ENCODE data around the gene TTC28. TPM values are rescaled to one million over a fixed set of nuclear protein-coding genes. Genes with fewer than 3 reads are reported as not detected.

Gene TTC28
- total RNA-seq, 1 donor from 2014 or later = 70.8 TPM

DNA sequence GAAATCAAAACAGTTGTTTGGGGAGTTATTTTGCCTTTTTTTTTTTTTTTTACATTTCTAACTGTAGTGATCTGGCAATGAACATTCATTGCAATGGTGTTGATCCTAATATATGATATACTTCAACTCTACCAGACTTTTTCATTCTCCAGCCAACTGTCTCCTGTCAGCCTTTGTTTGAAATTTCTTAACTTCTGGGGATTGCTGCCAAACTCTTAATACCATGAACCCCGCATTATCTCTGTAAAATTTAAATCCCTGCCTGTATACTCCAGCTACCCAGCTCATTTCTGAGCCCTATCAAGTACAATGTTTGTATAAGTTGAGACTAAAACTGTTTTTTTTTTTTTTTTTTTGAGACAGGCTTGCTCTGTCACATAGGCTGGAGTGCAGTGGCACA, 280.7 kb downstream of the TTC28 start:
- Mint-ChIP-seq H3K27me3 (ENCODE audit: unreplicated experiment) (no peaks in the 10 kb centered on the region), H3K27ac (ENCODE audit: unreplicated experiment) (no peak overlapping the region), H3K4me1 (ENCODE audit: unreplicated experiment) (peaks cover 7% of the 10 kb centered on the region), H3K4me3 (ENCODE audit: unreplicated experiment) (no peak overlapping the region), H3K36me3 (ENCODE audit: low read depth, unreplicated experiment) (no peaks in the 10 kb centered on the region), H3K9me3 (ENCODE audit: unreplicated experiment) (no peaks in the 10 kb centered on the region)
- TF ChIP-seq, protein P1, sequence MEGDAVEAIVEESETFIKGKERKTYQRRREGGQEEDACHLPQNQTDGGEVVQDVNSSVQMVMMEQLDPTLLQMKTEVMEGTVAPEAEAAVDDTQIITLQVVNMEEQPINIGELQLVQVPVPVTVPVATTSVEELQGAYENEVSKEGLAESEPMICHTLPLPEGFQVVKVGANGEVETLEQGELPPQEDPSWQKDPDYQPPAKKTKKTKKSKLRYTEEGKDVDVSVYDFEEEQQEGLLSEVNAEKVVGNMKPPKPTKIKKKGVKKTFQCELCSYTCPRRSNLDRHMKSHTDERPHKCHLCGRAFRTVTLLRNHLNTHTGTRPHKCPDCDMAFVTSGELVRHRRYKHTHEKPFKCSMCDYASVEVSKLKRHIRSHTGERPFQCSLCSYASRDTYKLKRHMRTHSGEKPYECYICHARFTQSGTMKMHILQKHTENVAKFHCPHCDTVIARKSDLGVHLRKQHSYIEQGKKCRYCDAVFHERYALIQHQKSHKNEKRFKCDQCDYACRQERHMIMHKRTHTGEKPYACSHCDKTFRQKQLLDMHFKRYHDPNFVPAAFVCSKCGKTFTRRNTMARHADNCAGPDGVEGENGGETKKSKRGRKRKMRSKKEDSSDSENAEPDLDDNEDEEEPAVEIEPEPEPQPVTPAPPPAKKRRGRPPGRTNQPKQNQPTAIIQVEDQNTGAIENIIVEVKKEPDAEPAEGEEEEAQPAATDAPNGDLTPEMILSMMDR (IDR thresholded peaks at IDR 0.05; ENCODE audit: unreplicated experiment) = no peak
- DNase-seq (ENCODE audit: low spot score) = no peak

DNA sequence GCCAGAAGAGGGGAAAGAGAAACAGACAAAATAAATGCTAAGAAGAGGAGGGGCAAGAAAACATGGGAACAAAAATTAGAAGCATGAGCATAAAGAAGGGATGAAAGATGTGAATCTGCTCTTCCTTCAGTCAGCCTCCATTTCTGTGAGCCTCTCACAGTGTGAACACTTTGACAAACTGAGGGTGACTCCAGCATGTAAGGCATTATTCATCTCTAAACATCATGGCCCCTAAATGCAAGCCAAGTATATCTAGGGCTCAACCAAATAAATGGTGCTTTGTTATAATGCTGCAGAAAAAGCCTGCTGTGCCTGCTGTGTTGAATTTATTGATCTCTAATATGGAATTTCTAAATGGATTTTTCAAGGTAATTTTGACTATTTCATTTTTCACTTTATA, 281.3 kb downstream of the TTC28 start:
- H3K4me3 Mint-ChIP-seq (ENCODE audit: unreplicated experiment) = no peak overlapping the region
- peaks cover 4% of the 10 kb centered on the region for H3K36me3 Mint-ChIP-seq (ENCODE audit: low read depth, unreplicated experiment)
- H3K27me3 Mint-ChIP-seq (ENCODE audit: unreplicated experiment) = peaks cover 1% of the 10 kb centered on the region
- TF ChIP-seq, protein P1 (IDR thresholded peaks at IDR 0.05; ENCODE audit: unreplicated experiment) = no peak
- H3K27ac Mint-ChIP-seq (ENCODE audit: unreplicated experiment) = no peak overlapping the region
- no peaks in the 10 kb centered on the region for H3K9me3 Mint-ChIP-seq (ENCODE audit: unreplicated experiment)
- peaks cover 7% of the 10 kb centered on the region for H3K4me1 Mint-ChIP-seq (ENCODE audit: unreplicated experiment)
- DNase-seq (ENCODE audit: low spot score) = no peak

DNA sequence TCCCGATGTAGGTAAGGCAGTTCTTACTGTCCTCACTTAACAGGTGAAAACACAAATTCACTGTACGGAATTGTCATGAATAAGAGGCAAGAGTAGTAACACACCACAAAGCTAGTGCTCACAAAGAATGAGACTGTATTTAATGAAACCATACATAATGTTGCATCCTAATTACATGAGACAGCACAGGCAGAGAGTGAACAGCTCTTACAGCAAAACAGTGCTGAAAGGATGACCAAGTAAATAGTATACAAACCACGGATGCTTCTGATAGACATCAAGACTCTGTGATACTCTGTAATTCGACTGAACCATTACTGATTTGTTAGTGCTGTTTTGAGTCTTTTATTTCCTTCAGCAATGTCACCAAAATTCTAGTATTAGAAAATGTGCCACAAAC, 282.3 kb downstream of the TTC28 start:
- peaks cover 7% of the 10 kb centered on the region for H3K4me1 Mint-ChIP-seq (ENCODE audit: unreplicated experiment)
- H3K27me3 Mint-ChIP-seq (ENCODE audit: unreplicated experiment) = peaks cover 1% of the 10 kb centered on the region
- TF ChIP-seq, protein P1 (IDR thresholded peaks at IDR 0.05; ENCODE audit: unreplicated experiment) = no peak
- no peak overlapping the region for H3K4me3 Mint-ChIP-seq (ENCODE audit: unreplicated experiment)
- no peak overlapping the region for H3K27ac Mint-ChIP-seq (ENCODE audit: unreplicated experiment)
- no peaks in the 10 kb centered on the region for H3K9me3 Mint-ChIP-seq (ENCODE audit: unreplicated experiment)
- DNase-seq (ENCODE audit: low spot score) = no peak
- peaks cover 4% of the 10 kb centered on the region for H3K36me3 Mint-ChIP-seq (ENCODE audit: low read depth, unreplicated experiment)

DNA sequence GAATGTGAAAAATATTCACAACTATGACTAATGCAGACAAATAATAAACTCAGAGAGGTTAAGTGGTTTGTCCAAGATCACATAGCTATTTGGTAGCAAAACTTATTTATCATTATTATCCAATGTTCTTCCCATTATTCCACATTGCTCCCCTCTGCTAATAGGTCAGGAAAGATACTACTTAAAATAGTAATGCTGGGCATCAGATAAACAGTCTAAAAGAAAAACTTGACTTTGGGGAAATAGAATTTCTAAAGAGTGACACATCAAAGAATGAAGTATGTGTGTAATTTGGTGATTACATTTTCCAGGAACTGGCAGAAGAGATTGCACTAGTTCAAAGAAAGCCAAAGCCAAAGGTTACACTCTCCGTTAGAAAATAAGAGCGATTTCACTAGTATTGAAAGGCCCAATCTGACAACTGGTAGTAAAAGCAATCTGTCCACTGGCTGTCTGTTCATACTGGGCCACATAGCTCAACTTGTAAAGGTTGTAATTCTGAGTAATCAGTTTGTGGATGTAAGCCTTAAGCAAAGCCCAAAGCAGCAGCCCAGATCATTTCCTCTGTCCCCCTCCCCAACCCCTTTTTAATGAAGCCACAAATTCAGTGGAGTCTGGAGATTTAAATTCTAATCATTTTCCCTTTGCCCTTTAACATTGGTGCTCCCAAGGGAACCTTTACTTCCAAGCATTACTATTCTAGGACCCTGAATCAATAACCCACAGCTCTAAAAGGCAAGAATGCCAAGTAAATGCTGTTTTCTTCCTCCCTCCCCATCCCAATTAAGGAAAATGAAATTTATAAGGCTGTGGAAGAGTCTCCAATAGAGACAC, 283.5 kb downstream of the TTC28 start:
- Mint-ChIP-seq H3K27me3 (ENCODE audit: unreplicated experiment) (peaks cover 1% of the 10 kb centered on the region), H3K36me3 (ENCODE audit: low read depth, unreplicated experiment) (peaks cover 7% of the 10 kb centered on the region), H3K4me3 (ENCODE audit: unreplicated experiment) (no peak overlapping the region), H3K27ac (ENCODE audit: unreplicated experiment) (no peak overlapping the region), H3K4me1 (ENCODE audit: unreplicated experiment) (peaks cover 7% of the 10 kb centered on the region), H3K9me3 (ENCODE audit: unreplicated experiment) (no peaks in the 10 kb centered on the region)
- TF ChIP-seq, protein P1 (IDR thresholded peaks at IDR 0.05; ENCODE audit: unreplicated experiment) = no peak
- DNase-seq (ENCODE audit: low spot score) = no peak

DNA sequence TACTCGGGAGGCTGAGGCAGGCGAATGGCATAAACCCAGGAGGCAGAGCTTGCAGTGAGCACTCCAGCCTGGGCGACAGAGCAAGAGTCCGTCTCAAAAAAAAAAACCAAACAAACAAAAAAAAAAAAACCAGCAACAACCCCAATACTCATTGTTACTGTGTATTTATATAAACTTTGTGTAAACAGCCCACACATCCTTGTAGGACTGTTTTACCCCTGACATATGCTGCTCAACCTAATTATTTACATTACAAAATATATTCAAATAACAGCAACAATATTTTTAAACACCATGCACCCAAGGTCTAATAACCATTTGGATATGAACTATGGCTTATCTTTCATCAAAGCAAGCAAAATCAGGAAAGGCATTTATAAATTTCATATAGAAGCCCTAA, 284.1 kb downstream of the TTC28 start:
- Mint-ChIP-seq H3K9me3 (ENCODE audit: unreplicated experiment) (no peaks in the 10 kb centered on the region), H3K4me1 (ENCODE audit: unreplicated experiment) (peaks cover 7% of the 10 kb centered on the region), H3K36me3 (ENCODE audit: low read depth, unreplicated experiment) (peaks cover 7% of the 10 kb centered on the region), H3K27me3 (ENCODE audit: unreplicated experiment) (peaks cover 1% of the 10 kb centered on the region), H3K4me3 (ENCODE audit: unreplicated experiment) (no peak overlapping the region), H3K27ac (ENCODE audit: unreplicated experiment) (no peak overlapping the region)
- TF ChIP-seq, protein P1 (IDR thresholded peaks at IDR 0.05; ENCODE audit: unreplicated experiment) = no peak
- DNase-seq (ENCODE audit: low spot score) = no peak

Data from endothelial cell (in vitro differentiated cells).